ENCODE data around the gene SEC14L2.
A peak's percentile ranks its signal among the peaks of the same experiment; 100 is the strongest.
"Not testable (repeated sequence)": the region's sequence is repeated elsewhere in the genome, so short reads cannot be mapped to it uniquely, and the experiment has no call there.

The SEC14L2 gene

GRCh38 chr22:30380011-30380410 lies 16.8 kb upstream of the SEC14L2 start:
- DNase-seq: no peak

- no peak for DNase-seq
These were observed 15.6 kb upstream of the SEC14L2 start for GRCh38 chr22:30381264-30381663.

GRCh38 chr22:30382340-30382739 lies 14.5 kb upstream of the SEC14L2 start:
- DNase-seq: no peak

GRCh38 chr22:30383061-30383460 lies 13.8 kb upstream of the SEC14L2 start:
- no peak for DNase-seq

- no peak for DNase-seq
These were observed 10.9 kb upstream of the SEC14L2 start for GRCh38 chr22:30385942-30386341.

GRCh38 chr22:30386608-30386959 lies 10.2 kb upstream of the SEC14L2 start:
- DNase-seq: no peak

- peak; percentile 82 to 84 for DNase-seq
These were observed 9.6 kb upstream of the SEC14L2 start, which contains the start of gene RNF215 for GRCh38 chr22:30386960-30387827. Gene RNF215, minus strand, starts transcription at chr22:30387411. Its CDS starts 98 bp downstream, at chr22:30387313.

- DNase-seq: peak; percentile 82 to 83
These were observed 5.7 kb upstream of the SEC14L2 start for GRCh38 chr22:30390974-30391691.

GRCh38 chr22:30392661-30393321 lies 4.0 kb upstream of the SEC14L2 start:
- no peak for DNase-seq

GRCh38 chr22:30393322-30393680 lies 3.5 kb upstream of the SEC14L2 start:
- DNase-seq: no peak

- no peak for DNase-seq
These were observed 2.9 kb upstream of the SEC14L2 start for GRCh38 chr22:30393885-30394284.

GRCh38 chr22:30397656-30398635 lies 1.1 kb downstream of the SEC14L2 start:
- DNase-seq: peak in 1 of 2 donors; percentile 9

GRCh38 chr22:30398685-30399680 lies 2.2 kb downstream of the SEC14L2 start:
- no peak for DNase-seq

GRCh38 chr22:30399718-30400117 lies 2.9 kb downstream of the SEC14L2 start:
- no peak for DNase-seq

- DNase-seq: no peak
These were observed 3.3 kb downstream of the SEC14L2 start for GRCh38 chr22:30400159-30400558.

- not testable (repeated sequence) for DNase-seq
These were observed 4.2 kb downstream of the SEC14L2 start for GRCh38 chr22:30401024-30401423.

- no peak for DNase-seq
These were observed 5.4 kb downstream of the SEC14L2 start for GRCh38 chr22:30402028-30402765.

GRCh38 chr22:30402766-30403104 lies 5.9 kb downstream of the SEC14L2 start:
- DNase-seq: not testable (repeated sequence)

GRCh38 chr22:30404307-30404706 lies 7.5 kb downstream of the SEC14L2 start:
- DNase-seq: no peak

GRCh38 chr22:30405731-30406130 lies 8.9 kb downstream of the SEC14L2 start:
- DNase-seq: no peak

All from stimulated activated CD4-positive, alpha-beta T cell treated with anti-CD3 and anti-CD28 coated beads, Interleukin-2, amount 100 ng/mL, for 24 hours (primary cell).